ENCODE measurements around the gene CBL.
"Not testable (repeated sequence)": the region's sequence is repeated elsewhere in the genome, so short reads cannot be mapped to it uniquely, and the experiment has no call there.

Gene CBL

DNA sequence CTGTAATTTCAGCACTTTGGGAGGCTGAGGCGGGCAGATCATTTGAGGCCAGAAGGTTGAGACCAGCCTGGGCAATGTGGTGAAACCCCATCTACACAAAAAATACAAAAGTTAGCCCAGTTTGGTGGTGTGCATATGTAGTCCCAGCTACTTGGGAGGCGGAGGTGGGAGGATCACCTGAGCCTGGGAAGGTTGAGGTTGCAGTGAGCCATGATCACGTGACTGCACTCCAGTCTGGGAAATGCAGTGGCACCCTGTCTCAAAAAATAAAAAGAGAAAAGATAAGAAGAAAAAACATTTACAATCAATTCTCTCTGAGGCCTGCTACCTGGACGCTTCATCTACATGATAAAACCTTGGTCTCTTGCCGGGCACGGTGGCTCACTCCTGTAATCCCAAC is 7.2 kb upstream of the CBL start:
- no peak for DNase-seq (ENCODE audit: low read depth, low spot score)
- in situ Hi-C loops (cut with HindIII; ENCODE audit: low sequenced_read_pairs), result no loop called here
- H3K4me3 ChIP-seq (ENCODE audit: low read depth, low read length), result no peak overlapping the region
- TF ChIP-seq, protein P1, sequence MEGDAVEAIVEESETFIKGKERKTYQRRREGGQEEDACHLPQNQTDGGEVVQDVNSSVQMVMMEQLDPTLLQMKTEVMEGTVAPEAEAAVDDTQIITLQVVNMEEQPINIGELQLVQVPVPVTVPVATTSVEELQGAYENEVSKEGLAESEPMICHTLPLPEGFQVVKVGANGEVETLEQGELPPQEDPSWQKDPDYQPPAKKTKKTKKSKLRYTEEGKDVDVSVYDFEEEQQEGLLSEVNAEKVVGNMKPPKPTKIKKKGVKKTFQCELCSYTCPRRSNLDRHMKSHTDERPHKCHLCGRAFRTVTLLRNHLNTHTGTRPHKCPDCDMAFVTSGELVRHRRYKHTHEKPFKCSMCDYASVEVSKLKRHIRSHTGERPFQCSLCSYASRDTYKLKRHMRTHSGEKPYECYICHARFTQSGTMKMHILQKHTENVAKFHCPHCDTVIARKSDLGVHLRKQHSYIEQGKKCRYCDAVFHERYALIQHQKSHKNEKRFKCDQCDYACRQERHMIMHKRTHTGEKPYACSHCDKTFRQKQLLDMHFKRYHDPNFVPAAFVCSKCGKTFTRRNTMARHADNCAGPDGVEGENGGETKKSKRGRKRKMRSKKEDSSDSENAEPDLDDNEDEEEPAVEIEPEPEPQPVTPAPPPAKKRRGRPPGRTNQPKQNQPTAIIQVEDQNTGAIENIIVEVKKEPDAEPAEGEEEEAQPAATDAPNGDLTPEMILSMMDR (IDR thresholded peaks at IDR 0.05; ENCODE audit: low read depth, low read length), result no peak

DNA sequence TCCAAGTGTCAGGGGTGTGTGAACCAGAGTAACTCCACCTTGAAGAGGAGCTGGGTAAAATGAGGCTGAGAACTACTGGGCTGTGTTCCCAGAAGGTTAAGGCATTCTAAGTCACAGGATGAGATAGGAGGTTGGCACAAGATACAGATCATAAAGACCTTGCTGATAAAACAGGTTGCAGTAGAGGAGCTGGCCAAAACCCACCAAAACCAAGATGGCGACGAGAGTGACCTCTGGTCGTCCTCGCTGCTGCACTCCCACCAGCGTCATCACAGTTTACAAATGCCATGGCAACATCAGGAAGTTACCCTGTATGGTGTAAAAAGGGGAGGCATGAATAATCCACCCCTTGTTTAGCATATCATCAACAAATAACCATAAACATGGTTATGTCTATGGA is 4.9 kb upstream of the CBL start:
- in situ Hi-C loops (cut with HindIII; ENCODE audit: low sequenced_read_pairs); DNase-seq (ENCODE audit: low read depth, low spot score); H3K4me3 ChIP-seq (ENCODE audit: low read depth, low read length): not testable (repeated sequence)

DNA sequence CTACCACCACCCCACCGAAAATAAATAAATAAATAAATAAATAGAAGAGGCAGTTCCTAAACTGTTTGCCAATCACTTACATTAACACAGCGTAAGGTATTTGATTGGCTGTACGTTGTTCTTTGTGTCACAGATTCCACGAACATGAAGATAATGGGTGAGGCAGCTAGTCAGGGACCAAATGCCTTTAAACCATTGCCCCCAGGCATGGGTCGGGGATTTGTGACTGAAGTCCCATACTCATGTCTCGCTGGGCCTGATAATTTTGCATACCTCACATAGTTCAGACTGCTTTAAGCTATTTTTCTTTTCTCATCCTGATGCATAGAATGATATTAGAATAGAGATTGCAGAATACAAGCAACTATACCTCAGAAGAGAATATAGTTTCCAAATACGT is 3.6 kb upstream of the CBL start:
- no peak overlapping the region for H3K4me3 ChIP-seq (ENCODE audit: low read depth, low read length)
- in situ Hi-C loops (cut with HindIII; ENCODE audit: low sequenced_read_pairs), result no loop called here
- DNase-seq (ENCODE audit: low read depth, low spot score), result no peak
- TF ChIP-seq, protein P1 (IDR thresholded peaks at IDR 0.05; ENCODE audit: low read depth, low read length), result no peak

DNA sequence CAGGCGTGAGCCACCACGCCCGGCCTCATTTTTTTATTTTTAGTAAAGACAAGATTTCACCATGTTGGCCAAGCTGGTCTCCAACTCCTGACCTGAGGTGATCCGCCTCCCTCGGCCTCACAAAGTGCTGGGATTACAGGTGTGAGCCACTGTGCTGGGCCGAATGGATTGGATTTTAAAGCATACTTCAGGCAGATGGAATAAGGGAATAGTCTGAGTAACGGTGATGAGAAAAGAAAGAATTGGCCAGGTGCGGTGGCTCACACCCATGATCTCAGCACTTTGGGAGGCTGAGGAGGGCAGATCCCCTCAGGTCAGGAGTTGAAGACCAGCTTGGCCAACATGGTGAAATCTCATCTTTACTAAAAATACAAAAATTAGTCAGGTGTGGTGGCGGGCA is 2.1 kb upstream of the CBL start:
- no peak for DNase-seq (ENCODE audit: low read depth, low spot score)
- TF ChIP-seq, protein P1 (IDR thresholded peaks at IDR 0.05; ENCODE audit: low read depth, low read length), result no peak
- H3K4me3 ChIP-seq (ENCODE audit: low read depth, low read length), result no peak overlapping the region
- in situ Hi-C loops (cut with HindIII; ENCODE audit: low sequenced_read_pairs), result no loop called here

DNA sequence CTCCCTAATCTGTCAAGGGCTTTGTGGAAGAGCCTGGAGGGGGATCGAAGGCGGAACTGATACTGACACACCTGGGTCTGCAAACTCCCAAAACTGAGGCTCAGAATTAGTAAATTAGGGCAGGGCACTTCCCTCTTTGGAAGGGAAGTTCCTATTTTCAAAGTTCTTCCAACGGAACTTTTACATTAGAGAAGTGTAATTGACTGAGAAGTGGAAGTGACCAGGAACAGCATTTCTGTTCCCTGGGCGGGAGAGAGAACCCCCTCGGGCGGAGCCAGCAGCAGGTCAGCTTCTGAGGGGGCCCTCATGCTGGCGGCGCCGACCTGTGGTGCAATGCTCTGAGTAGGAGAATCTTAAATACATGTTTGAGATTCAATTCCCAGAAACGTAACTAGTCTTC is 1.1 kb upstream of the CBL start:
- in situ Hi-C loops (cut with HindIII; ENCODE audit: low sequenced_read_pairs), result no loop called here

DNA sequence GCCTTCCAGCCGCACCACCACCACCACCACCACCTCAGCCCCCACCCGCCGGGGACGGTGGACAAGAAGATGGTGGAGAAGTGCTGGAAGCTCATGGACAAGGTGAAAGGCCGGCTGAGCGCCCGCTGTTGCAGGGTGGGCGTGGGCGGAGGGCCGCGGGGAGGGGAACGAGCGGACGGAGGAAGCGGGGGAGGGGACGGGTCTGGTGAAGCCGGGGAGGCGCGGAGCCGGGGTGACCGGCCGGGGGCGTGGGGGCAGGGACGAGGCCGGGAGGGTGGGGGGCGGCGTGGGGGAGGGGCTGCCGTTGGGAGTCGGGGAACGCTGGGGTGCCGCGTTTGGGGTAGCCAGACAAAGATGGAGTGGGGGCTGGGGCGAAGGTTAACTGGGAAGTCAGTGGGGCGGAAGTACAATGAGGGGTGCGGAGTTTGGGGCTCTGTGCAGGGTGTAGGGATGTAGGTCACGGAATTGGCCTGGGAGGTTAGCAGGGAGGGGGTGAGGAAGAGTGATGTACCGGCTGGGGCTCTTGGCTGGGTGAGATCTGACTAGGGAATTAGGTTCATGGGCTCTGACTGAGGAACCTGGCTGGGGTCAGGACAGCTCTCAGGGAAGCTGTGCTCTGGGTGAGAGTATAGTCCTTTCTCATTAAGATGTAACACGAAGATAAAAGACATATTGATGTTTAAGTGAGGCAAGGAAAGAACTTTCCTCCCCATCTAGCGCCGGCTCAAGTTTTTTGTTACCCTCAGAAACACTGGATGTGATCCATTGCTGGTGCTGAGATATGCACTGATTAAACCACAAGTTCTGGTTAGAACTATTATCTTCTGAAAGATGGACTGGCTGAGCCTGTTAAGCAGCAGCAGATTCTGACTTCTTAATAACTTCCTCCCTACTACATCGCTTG is 624 bp downstream of the CBL start:
- in situ Hi-C loops (cut with HindIII; ENCODE audit: low sequenced_read_pairs), result no loop called here
- TF ChIP-seq, protein P1 (IDR thresholded peaks at IDR 0.05; ENCODE audit: low read depth, low read length), result no peak
- peak overlapping the region; percentile 95 for H3K4me3 ChIP-seq (ENCODE audit: low read depth, low read length)
- no peak for DNase-seq (ENCODE audit: low read depth, low spot score)

More for the DNA sequence above, 1.1 kb upstream of the CBL start:
- H3K4me3 ChIP-seq (ENCODE audit: low read depth, low read length), result no peak overlapping the region
- no peak for DNase-seq (ENCODE audit: low read depth, low spot score)
- TF ChIP-seq, protein P1 (IDR thresholded peaks at IDR 0.05; ENCODE audit: low read depth, low read length), result no peak

DNA sequence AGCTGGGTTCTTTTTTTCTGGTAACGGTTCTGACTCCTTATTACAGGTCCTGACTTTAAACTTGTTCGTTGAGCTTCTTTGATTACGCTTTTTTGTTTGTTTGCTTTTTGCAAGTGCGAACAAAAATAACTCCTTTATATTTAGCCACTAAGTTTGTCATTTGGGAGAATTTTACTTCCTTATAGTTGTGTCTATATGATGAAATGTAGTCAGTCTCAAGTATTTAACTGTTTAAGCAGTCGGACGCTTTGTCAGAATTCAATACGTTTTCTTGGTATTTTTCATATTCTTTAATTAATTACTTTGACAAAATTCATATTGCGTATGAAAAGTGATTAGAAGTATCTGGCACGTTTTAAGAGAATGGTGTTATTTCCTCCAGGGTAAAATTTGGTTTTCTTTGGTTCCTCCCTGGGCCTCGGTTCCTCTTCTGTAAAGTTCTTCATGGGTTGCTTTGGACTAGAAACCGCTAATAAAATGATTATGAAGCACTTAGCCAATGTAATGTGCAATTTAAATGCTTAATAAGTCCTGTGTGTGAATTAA is 1.3 kb downstream of the CBL start:
- peak; percentile 15 for DNase-seq (ENCODE audit: low read depth, low spot score)
- H3K4me3 ChIP-seq (ENCODE audit: low read depth, low read length), result peak overlapping the region; percentile 95
- TF ChIP-seq, protein P1 (IDR thresholded peaks at IDR 0.05; ENCODE audit: low read depth, low read length), result no peak
- in situ Hi-C loops (cut with HindIII; ENCODE audit: low sequenced_read_pairs), result no loop called here
